Measurements from ENCODE around the gene TSSK3. TPM values are rescaled to one million over a fixed set of nuclear protein-coding genes. Genes with fewer than 3 reads are reported as not detected.

Gene TSSK3, protein sequence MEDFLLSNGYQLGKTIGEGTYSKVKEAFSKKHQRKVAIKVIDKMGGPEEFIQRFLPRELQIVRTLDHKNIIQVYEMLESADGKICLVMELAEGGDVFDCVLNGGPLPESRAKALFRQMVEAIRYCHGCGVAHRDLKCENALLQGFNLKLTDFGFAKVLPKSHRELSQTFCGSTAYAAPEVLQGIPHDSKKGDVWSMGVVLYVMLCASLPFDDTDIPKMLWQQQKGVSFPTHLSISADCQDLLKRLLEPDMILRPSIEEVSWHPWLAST
- polyA plus RNA-seq (ENCODE audit: insufficient read length in 4 of 4): 1 to 10 TPM; 2.0 to 4.3 (median 3.0) TPM

DNA sequence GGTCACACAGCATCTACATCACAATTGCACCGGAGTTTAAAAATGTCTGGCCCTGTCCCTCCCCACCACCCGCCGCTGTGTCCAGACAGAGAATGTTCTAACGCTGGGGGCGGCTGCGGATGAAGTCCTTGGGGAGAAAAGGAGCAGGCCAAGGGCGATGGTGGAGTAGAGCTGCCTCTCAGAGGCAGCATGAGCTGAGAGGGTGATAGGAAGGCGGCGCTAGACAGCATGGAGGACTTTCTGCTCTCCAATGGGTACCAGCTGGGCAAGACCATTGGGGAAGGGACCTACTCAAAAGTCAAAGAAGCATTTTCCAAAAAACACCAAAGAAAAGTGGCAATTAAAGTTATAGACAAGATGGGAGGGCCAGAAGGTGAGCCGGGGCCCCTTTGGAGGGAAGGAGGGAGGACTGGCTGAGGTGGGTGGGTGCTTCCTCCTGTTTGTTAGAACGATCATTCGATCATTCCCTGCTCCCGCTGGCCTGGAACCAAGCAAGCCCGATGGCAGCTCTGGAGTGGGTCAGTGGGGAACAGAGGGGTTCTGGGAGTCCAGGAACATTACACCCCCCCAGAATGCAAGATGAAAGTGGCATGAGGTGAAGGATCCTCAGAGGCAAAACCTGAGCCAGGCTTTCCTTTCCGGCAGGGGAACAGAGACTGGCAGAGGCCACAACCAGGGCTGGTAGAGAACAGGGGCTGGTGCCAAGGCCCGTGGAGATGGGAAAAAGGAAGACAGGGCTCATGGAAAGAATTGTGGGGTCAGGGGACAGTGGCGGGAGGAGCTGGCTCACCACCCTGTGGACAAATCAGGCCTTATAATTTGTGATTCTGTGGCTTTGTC is at the start of gene TSSK3, which contains the start of gene FAM229A:
Gene TSSK3 (plus strand): TSS at position 66 of the 840 bp plus-strand sequence. CDS start 163 bp downstream, at position 229.
Gene FAM229A (minus strand): TSS at position 12 of the 840 bp plus-strand sequence. CDS start 394 bp downstream, outside the sequence.
- no peak for DNase-seq (ENCODE audit: low read depth in 4 of 4, low spot score in 3 of 4)

DNA sequence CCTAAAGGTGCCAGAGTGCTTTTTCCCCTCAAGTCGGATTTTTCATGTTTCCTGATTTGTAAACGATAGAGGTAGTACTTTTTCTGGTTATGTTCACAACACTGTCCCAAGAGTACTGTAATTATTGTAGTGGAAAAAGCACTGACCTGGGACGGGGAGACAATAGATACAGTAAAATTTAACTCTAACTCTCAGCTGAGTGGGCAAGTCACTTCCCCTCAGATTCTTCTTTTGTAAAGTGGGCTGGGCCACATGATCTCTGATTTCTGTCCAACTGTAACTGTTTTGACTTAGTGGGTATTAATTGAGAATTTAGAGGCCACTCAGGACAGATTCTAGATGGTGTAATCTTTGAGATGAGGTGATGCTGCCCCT is 45.4 kb upstream of the TSSK3 start:
- DNase-seq (ENCODE audit: low read depth in 4 of 4, low spot score in 3 of 4): no peak

DNA sequence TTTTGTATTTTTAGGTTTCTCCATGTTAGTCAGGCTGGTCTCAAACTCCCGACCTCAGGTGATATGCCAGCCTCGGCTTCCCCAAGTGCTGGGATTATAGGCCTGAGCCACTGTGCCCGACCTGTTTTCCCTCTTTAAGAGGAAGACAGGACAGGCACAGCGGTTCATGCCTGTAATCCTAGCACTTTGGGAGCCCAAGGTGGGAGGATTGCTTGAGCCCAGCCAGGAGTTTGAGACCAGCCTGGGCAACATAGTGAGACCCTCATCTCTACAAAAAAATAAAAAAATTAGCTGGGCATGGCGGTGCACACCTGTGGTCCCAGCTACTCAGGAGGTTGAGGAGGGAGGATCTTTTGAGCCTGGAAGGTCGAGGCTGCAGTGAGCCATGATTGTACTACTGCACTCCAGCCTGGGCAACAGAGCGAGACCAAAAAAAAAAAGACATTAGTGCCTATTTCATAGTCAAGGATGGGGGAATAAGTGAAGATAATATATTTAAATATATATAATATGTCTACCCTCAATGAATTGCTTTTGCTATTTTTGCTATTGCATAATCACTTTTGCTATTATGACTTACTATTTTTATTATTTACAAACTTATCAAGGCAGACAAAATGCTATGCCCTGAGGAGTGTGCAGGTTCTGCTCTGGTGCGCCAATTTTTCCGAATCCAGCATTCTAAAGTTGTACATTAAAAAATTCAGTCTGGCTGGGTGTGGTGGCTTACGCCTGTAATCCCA is 44.0 kb upstream of the TSSK3 start:
- DNase-seq (ENCODE audit: low read depth in 4 of 4, low spot score in 3 of 4): no peak

DNA sequence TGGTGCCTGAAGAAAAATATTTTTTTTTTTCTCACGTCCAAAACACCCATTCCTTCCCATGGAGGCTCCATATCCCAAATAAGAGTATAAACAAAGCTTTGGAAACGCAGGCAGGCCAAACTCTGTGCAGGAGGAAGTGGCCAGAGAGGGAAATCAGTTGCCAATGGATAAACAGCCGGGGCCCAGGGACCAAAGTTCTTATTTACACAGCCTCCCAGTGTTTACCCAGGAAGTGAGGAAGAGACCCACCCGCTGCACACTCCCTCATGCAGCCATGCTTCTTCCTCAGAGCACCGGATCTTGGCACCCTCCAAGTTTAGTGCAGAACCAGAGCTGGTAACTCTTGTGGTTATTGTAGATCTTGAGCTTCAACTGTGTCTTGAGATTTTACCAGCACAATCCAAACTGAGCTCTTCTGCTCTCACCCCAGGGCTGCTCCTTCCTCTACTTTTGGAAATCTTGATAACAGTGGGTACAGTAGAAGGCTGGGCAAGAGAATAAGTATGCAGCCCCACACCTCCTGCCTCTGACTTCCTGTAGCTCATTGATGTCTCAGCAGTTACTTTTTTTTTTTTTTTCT is 40.5 kb upstream of the TSSK3 start:
- no peak for DNase-seq (ENCODE audit: low read depth in 4 of 4, low spot score in 3 of 4)

DNA sequence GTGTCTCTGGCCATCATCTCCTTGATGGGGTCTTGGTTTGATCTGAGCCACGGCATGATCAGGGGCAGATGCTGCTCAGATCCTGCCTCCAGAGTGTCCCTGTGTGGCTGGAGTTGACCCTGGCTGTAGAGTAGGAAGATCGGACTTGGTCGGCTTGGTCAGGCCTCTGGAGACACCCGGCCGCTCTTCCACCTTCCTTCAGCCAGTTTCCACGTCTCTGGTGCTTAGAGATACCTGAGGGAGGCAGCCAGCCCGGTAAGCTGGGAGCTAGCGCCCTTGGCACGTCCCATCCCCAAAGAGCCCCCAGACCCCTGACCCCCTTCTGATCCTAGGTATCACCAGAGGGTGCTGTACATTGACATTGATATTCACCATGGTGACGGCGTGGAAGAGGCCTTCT is 35.1 kb upstream of the TSSK3 start:
- DNase-seq (ENCODE audit: low read depth in 4 of 4, low spot score in 3 of 4): no peak

DNA sequence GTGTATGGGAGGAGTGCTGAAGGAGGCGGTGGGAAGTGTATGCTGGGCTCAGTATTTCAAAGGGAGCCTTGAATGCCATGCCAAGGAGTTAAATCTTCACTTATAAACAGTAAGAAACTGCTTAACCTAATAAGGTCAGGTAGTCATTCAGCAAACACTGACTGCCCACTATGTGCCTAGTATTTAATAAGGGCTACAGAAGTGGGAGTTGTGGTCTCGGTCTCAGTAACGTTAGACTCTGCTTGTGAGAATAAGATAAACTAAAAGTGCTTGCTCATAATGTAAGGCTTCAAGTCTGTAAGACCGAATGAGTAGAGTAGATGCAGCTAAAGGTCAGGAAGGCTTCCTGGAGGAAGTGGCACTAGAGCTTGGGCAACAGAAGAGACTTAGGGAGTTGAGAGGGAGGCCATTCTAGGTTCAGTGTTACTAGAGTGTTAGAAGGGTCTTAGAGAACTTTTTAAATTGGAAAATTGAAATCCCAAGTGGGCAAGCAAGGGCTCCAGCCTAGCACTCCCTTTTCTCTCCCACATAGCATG is 32.3 kb upstream of the TSSK3 start:
- no peak for DNase-seq (ENCODE audit: low read depth in 4 of 4, low spot score in 3 of 4)

DNA sequence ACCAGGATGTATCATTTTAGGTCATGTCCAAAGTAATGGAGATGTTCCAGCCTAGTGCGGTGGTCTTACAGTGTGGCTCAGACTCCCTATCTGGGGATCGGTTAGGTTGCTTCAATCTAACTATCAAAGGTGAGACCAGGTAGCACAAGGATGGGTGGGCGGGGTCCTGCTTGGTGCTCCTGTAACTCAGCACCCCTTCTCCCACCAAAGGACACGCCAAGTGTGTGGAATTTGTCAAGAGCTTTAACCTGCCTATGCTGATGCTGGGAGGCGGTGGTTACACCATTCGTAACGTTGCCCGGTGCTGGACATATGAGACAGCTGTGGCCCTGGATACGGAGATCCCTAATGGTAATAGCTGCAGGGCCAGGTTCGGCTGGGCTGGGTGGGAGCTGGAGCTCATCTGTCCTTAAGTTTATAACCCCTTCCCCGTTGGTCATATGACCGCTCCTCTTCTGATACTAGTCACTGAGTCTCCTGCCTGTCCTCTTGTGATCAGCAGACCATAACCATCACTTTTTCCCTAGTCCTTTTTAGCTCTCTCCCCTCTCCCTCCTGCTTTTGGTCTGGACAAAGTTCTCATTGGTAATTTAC is 31.7 kb upstream of the TSSK3 start:
- DNase-seq (ENCODE audit: low read depth in 4 of 4, low spot score in 3 of 4): no peak

DNA sequence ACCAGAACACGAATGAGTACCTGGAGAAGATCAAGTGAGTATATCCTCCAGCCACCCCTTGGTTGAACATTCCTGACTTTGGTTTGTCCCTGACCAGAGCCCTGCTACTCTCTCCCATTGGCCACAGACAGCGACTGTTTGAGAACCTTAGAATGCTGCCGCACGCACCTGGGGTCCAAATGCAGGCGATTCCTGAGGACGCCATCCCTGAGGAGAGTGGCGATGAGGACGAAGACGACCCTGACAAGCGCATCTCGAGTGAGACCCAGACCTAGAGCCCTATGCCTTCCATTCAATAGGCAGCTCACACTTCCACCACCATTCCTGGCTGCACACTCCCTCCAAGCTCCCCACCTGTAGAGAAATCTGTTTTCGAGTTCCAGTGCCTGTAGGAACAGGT is 30.8 kb upstream of the TSSK3 start:
- DNase-seq (ENCODE audit: low read depth in 4 of 4, low spot score in 3 of 4): no peak

DNA sequence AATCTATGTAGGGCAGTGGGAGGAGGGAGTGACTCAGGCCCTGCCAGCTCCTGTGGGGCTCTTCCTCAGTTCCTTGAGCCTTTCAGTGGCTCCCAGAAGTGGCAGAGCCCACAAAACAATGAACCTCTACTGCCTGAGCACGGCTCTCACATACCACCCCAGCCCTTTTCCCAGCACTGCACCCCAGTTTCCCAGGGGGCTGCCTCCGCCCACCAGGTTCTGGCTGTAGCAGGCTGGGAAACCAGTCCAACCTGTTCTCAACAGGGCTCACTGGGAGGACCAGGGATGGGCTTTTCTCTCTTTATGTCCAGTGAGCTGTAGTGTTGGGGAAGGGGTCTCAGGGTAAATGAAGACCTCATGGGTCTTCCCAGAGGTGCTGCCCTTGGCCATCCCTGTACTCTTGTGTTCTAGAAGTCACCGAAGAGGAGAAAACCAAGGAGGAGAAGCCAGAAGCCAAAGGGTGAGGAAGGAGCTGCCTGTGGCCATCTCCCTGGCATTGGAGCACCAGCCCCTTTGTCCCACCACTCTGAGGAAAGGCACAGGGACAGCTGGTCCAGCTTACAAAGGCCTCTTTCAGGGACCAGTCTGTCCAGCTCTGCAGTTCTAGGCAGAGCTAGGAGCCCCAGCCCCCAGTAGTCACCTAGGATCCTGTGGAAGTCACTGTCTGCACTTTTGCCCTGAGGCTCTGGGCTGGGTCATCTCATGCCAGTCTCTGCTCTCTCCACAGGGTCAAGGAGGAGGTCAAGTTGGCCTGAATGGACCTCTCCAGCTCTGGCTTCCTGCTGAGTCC is 29.9 kb upstream of the TSSK3 start:
- no peak for DNase-seq (ENCODE audit: low read depth in 4 of 4, low spot score in 3 of 4)

DNA sequence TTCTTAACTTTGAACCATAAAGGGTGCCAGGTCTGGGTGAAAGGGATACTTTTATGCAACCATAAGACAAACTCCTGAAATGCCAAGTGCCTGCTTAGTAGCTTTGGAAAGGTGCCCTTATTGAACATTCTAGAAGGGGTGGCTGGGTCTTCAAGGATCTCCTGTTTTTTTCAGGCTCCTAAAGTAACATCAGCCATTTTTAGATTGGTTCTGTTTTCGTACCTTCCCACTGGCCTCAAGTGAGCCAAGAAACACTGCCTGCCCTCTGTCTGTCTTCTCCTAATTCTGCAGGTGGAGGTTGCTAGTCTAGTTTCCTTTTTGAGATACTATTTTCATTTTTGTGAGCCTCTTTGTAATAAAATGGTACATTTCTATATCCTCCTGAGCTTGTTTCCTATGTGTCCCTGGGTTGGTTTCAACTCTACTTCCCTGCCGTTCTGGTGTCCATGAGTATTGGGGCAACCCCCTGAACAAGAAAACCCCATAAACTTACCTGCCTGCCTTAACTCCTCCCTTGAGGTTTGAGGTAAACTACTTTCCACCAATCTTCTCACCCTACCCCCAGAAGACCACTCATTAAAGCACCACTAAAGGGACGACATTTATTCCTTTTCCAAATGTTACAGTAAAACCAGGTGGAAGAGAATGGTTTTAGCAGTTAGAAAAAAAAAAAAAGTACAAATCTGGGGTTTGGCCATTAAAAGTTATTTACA is 28.9 kb upstream of the TSSK3 start:
- DNase-seq (ENCODE audit: low read depth in 4 of 4, low spot score in 3 of 4): no peak

DNA sequence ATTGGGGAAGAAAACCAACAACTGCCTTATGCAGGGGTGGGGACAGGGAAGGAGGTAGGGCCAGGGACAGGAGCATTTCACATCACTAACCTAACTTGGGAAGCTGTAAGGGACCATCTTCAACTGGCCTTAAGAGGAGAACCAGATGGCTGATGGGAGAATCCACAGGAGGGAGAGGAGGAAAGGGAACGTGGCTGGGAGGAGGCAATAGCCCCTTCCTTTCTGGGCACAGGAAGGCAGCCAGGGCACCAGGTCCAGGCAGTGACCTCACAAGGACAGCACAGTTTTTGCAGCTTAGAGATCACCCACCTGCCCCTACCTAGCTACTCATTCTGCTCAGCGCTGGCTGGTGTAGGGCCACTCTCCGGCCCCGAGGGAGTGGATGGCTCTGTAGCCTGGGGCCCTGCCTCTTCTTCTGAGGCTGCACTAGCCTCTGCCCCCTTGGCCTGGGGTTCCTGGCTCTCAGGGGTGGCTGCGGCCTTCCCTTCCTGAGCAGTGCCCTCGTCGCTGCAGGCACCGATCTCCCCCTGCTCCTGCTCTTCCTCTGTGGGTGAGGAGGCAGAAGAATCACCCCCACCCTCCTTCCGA is 28.0 kb upstream of the TSSK3 start:
- DNase-seq (ENCODE audit: low read depth in 4 of 4, low spot score in 3 of 4): no peak

DNA sequence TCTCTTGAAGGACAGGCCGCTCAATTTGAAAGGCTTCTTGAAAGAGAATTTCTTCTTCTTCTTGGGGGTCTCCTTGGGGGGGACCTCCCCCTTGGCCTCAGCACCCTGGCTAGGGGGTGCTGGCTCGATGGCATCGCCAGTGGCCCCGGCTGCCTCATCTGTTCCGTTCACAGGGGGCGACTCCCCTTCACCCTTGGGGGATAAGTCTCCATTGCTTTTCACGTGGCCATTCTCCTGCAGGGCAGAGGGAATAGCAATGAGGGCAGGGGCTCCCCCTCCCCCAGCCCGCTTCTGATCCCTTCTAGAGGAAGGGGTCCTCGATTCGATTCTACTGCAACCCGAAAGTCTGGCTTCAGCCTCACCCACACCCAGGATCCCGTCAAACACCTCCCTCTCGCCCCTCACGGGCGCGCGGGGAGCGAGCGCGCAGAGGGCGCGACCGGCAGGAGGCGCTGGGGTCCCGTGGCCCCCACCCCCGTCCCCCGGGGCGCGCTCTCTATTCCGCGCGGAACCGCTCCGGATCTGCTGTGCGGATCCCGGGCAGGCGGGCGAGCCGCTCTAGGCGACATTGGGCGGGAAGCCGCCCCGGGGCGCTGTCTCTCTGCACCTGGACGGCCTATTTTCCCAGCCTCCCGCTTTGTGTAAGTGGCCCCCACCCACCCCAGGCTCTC is 27.3 kb upstream of the TSSK3 start:
- DNase-seq (ENCODE audit: low read depth in 4 of 4, low spot score in 3 of 4): no peak

DNA sequence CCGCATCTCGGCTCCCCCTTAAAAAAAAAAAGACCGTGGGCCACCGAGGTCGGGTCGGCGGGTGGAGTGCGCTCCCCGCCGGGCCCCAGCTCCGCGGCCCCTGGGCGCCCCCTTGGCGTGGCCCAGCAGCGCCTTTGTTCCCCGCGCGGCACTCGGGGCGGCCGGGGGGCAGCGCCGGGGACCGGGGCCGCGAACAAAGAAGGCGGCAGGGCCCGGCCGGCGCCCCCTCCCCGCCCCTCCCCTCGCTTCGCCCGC is 26.9 kb upstream of the TSSK3 start:
- no peak for DNase-seq (ENCODE audit: low read depth in 4 of 4, low spot score in 3 of 4)

DNA sequence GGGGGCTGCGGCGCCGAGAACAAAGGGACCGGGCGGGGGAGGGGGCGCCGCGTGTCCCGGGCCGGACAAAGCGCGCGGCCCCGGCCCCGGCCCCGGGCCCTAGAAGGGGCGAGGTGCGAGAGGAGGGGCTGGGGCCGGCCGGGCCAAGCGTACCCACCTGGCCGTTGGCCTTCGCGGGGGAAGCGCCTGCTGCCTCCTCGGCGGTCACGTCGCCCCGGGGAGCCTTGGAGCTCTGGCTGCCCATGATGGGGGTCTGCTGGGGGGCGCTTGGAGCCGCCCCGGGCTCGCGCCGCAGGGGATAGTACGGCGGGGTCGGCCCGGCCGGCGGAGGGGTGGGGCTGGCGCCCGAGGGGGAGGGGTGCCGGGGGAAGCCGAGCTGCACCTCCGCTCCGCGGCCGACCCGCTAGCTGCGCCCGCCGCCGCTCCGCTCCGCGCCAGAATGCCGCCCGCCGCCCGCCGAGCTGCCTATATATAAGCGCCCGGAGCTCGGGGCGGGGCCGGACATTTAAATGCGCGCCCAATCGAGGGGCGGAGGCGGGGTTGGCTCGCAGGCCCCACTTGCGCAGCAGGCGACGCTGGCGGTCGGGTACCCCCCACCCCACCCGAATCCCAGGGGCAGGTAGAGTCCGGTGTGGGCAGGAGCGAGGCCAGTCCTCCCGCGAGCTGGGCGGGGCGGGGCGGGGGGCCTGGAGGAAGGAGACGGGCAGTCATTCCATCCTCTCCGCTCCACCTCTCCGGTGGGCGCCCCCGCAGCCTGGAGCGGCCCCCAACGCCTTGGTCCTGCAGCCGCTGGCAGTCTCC is 26.3 kb upstream of the TSSK3 start, which contains the start of gene MARCKSL1:
Gene MARCKSL1 (minus strand): TSS at position 444 of the 801 bp plus-strand sequence. CDS start 200 bp downstream, at position 244.
- DNase-seq (ENCODE audit: low read depth in 4 of 4, low spot score in 3 of 4): peak in 3 of 4 donors; percentile 68 to 74 (median 70)

DNA sequence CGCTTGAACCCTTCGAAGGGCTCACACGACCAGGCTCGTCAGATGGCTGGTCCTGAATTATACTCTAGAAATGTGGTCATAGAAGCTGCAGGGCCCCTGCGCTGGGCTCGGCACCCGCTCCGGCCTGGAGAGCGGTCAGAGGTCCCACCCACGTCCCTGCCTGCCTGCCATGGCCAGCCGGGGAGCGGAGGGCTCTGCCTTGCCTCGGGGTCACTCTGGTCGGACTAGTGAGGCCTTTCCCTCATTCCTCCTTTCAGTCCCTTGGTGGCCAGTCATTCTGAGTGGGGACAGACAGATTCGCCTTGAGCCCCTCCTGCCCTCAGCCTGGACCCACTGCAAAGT is 25.8 kb upstream of the TSSK3 start:
- DNase-seq (ENCODE audit: low read depth in 4 of 4, low spot score in 3 of 4): no peak

DNA sequence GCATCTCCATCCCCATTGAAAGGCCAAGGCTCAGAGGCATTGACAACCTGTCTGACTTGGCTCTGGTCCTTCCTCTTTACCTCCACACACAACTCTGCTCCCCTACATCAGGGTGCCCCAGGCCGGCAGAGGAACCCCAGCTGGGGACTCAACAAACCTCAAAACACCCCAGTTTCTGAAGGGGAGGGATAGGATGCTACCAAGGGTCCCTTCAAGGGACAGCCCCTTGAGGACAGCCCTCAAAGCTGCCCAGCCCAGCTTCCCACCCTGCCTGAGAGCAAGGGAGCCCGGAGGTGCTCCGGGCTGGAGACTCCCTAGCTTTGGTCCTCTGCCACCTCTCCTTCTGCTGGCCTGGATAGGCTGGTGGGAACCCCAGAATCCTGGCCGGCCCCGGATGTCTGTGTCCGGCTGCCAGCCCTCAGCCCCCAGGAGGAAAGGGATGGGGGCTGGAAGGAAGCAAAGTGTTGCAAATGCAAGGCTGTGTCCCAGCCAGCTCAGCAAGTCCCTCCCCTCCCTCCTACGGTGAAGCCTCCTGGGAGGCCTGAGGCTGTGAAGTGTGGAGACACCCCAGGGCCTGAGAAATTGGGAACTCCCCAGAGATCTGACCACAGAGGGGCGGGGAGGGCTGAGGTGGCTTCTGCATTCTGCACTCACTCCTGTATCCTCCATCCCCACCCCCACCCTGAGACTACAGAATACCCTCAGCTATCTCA is 25.2 kb upstream of the TSSK3 start:
- no peak for DNase-seq (ENCODE audit: low read depth in 4 of 4, low spot score in 3 of 4)

Measured in right renal pelvis (tissue), 4 donors.